ENCODE results near the gene CSK. TPM values are rescaled to one million over a fixed set of nuclear protein-coding genes. Genes with fewer than 3 reads are reported as not detected.

CSK gene
- total RNA-seq, 2 donors from 2014 or later, result 64.3 to 68.5 TPM

- Histone ChIP-seq H3K4me3 (ENCODE audit: low read length) (no peak overlapping the region), H3K27me3 (ENCODE audit: control insufficient read depth, insufficient read depth, low read length, poor library complexity, severe bottlenecking) (no peaks in the 10 kb centered on the region), H3K4me1 (ENCODE audit: control insufficient read depth, insufficient read depth, low read length) (no peaks in the 10 kb centered on the region), H3K27ac (ENCODE audit: low read depth, low read length) (no peak overlapping the region), H3K36me3 (ENCODE audit: control insufficient read depth, insufficient read depth, low read length) (peaks cover 8% of the 10 kb centered on the region), H3K9me3 (ENCODE audit: control insufficient read depth, low read length) (no peaks in the 10 kb centered on the region), H3K9ac (ENCODE audit: extremely low read depth, low read length, poor library complexity, severe bottlenecking) (no peak overlapping the region)
- Mint-ChIP-seq H3K4me3 (no peak overlapping the region), H3K36me3 (ENCODE audit: low read depth) (peaks cover 9% of the 10 kb centered on the region), H3K27ac (no peak overlapping the region), H3K9me3 (no peaks in the 10 kb centered on the region), H3K4me1 (peaks cover 14% of the 10 kb centered on the region), H3K27me3 (ENCODE audit: insufficient read depth) (no peaks in the 10 kb centered on the region)
- TF ChIP-seq CTCF (conservative IDR thresholded peaks at IDR 0.05), result no peak
- 80% methylated on average over 1 of the region's 1 CpG; no CpG with 5 or more reads in 1 of the 2 experiments for WGBS, 2 experiments (ENCODE audit: insufficient coverage in 1 of 2, insufficient read length in 1 of 2)
- DNase-seq, result no peak
Observed at GRCh38 chr15:74791007-74791406, 9.1 kb downstream of the CSK start.

- H3K4me3 Mint-ChIP-seq, result no peak overlapping the region
- H3K27ac Mint-ChIP-seq, result no peak overlapping the region
- TF ChIP-seq CTCF (conservative IDR thresholded peaks at IDR 0.05), result no peak
Observed at GRCh38 chr15:74791667-74792066, 9.8 kb downstream of the CSK start.

GRCh38 chr15:74792227-74793016, 10.5 kb downstream of the CSK start:
- no peak for DNase-seq
- Histone ChIP-seq H3K27ac (ENCODE audit: low read depth, low read length) (no peak overlapping the region), H3K9ac (ENCODE audit: extremely low read depth, low read length, poor library complexity, severe bottlenecking) (no peak overlapping the region), H3K36me3 (ENCODE audit: control insufficient read depth, insufficient read depth, low read length) (peaks cover 8% of the 10 kb centered on the region), H3K27me3 (ENCODE audit: control insufficient read depth, insufficient read depth, low read length, poor library complexity, severe bottlenecking) (no peaks in the 10 kb centered on the region), H3K4me1 (ENCODE audit: control insufficient read depth, insufficient read depth, low read length) (no peaks in the 10 kb centered on the region), H3K9me3 (ENCODE audit: control insufficient read depth, low read length) (no peaks in the 10 kb centered on the region), H3K4me3 (ENCODE audit: low read length) (no peak overlapping the region)
- H3K36me3 Mint-ChIP-seq (ENCODE audit: low read depth), result peaks cover 11% of the 10 kb centered on the region
- no peaks in the 10 kb centered on the region for H3K27me3 Mint-ChIP-seq (ENCODE audit: insufficient read depth)
- H3K4me3 Mint-ChIP-seq, result no peak overlapping the region
- H3K4me1 Mint-ChIP-seq, result peaks cover 14% of the 10 kb centered on the region
- no peak for TF ChIP-seq CTCF (conservative IDR thresholded peaks at IDR 0.05)
- H3K9me3 Mint-ChIP-seq, result no peaks in the 10 kb centered on the region
- WGBS, 2 experiments (ENCODE audit: insufficient coverage in 1 of 2, insufficient read length in 1 of 2), result 91 to 92% methylated on average over 10 to 12 of the region's 12 CpGs
- H3K27ac Mint-ChIP-seq, result no peak overlapping the region

More at GRCh38 chr15:74791667-74792066, 9.8 kb downstream of the CSK start:
- Mint-ChIP-seq H3K36me3 (ENCODE audit: low read depth) (peaks cover 11% of the 10 kb centered on the region), H3K27me3 (ENCODE audit: insufficient read depth) (no peaks in the 10 kb centered on the region), H3K4me1 (peaks cover 14% of the 10 kb centered on the region), H3K9me3 (no peaks in the 10 kb centered on the region)
- Histone ChIP-seq H3K4me3 (ENCODE audit: low read length) (no peak overlapping the region), H3K27me3 (ENCODE audit: control insufficient read depth, insufficient read depth, low read length, poor library complexity, severe bottlenecking) (no peaks in the 10 kb centered on the region), H3K9ac (ENCODE audit: extremely low read depth, low read length, poor library complexity, severe bottlenecking) (no peak overlapping the region), H3K4me1 (ENCODE audit: control insufficient read depth, insufficient read depth, low read length) (no peaks in the 10 kb centered on the region), H3K27ac (ENCODE audit: low read depth, low read length) (no peak overlapping the region), H3K36me3 (ENCODE audit: control insufficient read depth, insufficient read depth, low read length) (peaks cover 8% of the 10 kb centered on the region), H3K9me3 (ENCODE audit: control insufficient read depth, low read length) (no peaks in the 10 kb centered on the region)
- WGBS, 2 experiments (ENCODE audit: insufficient coverage in 1 of 2, insufficient read length in 1 of 2), result 87 to 96% methylated on average over 3 to 7 of the region's 7 CpGs
- DNase-seq, result no peak

Data from endodermal cell (in vitro differentiated cells).